Ascending aorta (tissue), 2 donors: ENCODE measurements around the gene CDK14. TPM values are rescaled to one million over a fixed set of nuclear protein-coding genes. Genes with fewer than 3 reads are reported as not detected.

Experiments used
- DNase-seq, 2 donors: peaks; one replicate each; pipeline ENCODE4 v3.0.0-alpha.2; 2019; ENCODE audit warnings: low spot score in 2 of 2
- H3K27ac ChIP-seq, 2 donors: fragments of 200-600 bp; sonication (generic); one replicate each; pipeline ENCODE4 v1.5.1; 2016 to 2017; ENCODE audit warnings: mild to moderate bottlenecking in 1 of 2
- H3K27me3 ChIP-seq: fragments of 200-600 bp; sonication (generic); one replicate; pipeline ENCODE4 v1.5.1; 2017
- H3K36me3 ChIP-seq, 2 donors: fragments of 200-600 bp; sonication (generic); one replicate each; pipeline ENCODE4 v1.5.1; 2016
- H3K4me1 ChIP-seq, 2 donors: fragments of 200-600 bp; sonication (generic); one replicate each; pipeline ENCODE4 v1.5.1; 2016 to 2017; ENCODE audit warnings: mild to moderate bottlenecking in 1 of 2
- H3K4me3 ChIP-seq, 2 donors: fragments of 200-600 bp; sonication (generic); one replicate each; pipeline ENCODE4 v1.5.1; 2016 to 2017; ENCODE audit warnings: mild to moderate bottlenecking in 1 of 2
- H3K9me3 ChIP-seq, 2 donors: fragments of 200-600 bp; sonication (generic); one replicate each; pipeline ENCODE4 v1.5.1; 2016
- intact Hi-C: fragments of 100-400 bp; cut with DNase I; formaldehyde crosslinking; loops from one replicate; pipeline ENCODE4 v1.15.1; 2023
- total RNA-seq: library from RNA; depleted of rRNA; stranded (reverse); fragments of >200 nt; gene quantifications from one replicate; pipeline ENCODE4 v1.1.0, GENCODE V29; 2016
- TF ChIP-seq, protein P1 (sequence below), 3 experiments: fragments of 200-600 bp in 2 of 3; fragments of 450-650 bp in 1 of 3; sonication (generic) in 2 of 3; IDR thresholded peaks; one replicate each; pipeline ENCODE4 v1.5.1; 2016 to 2019; ENCODE audit warnings: antibody characterized with exemption in 3 of 3, mild to moderate bottlenecking in 1 of 3, moderate library complexity in 1 of 3

Gene CDK14
- total RNA-seq, 1 donor from 2014 or later: 5.1 TPM

DNA sequence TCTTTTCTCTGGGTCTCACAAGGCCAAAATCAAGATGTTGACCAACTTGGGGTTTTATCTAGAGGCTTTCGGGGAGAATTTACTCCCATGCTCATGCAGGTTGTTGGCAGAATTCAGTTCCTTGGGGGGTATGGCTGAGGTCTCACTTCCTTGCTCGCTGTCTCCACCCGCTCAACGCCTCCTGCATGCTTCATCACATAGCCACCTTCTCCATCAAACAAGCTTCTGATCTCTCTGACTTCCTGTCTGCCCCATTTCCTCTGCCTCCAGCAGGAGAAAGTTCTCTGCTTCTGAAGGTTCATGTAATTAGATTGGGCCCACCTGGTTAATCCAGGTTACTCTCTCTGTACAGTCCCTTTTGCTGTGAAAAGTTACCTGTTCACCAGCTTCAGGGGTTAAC, 489.1 kb downstream of the CDK14 start:
- no peak for DNase-seq
- peaks cover 4 to 28% of the 10 kb centered on the region in 2 donors for H3K4me1 ChIP-seq
- intact Hi-C loops: loop anchor here (5.0 kb wide), 1 partner anchor 177 kb away; the partner anchor contains the start of gene FZD1
- no peak overlapping the region for H3K4me3 ChIP-seq
- no peak overlapping the region for H3K27ac ChIP-seq
- H3K9me3 ChIP-seq: no peaks in the 10 kb centered on the region
- TF ChIP-seq, protein P1, sequence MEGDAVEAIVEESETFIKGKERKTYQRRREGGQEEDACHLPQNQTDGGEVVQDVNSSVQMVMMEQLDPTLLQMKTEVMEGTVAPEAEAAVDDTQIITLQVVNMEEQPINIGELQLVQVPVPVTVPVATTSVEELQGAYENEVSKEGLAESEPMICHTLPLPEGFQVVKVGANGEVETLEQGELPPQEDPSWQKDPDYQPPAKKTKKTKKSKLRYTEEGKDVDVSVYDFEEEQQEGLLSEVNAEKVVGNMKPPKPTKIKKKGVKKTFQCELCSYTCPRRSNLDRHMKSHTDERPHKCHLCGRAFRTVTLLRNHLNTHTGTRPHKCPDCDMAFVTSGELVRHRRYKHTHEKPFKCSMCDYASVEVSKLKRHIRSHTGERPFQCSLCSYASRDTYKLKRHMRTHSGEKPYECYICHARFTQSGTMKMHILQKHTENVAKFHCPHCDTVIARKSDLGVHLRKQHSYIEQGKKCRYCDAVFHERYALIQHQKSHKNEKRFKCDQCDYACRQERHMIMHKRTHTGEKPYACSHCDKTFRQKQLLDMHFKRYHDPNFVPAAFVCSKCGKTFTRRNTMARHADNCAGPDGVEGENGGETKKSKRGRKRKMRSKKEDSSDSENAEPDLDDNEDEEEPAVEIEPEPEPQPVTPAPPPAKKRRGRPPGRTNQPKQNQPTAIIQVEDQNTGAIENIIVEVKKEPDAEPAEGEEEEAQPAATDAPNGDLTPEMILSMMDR (IDR thresholded peaks at IDR 0.05): no peak
- H3K36me3 ChIP-seq: no peaks in the 10 kb centered on the region
- H3K27me3 ChIP-seq: no peaks in the 10 kb centered on the region

DNA sequence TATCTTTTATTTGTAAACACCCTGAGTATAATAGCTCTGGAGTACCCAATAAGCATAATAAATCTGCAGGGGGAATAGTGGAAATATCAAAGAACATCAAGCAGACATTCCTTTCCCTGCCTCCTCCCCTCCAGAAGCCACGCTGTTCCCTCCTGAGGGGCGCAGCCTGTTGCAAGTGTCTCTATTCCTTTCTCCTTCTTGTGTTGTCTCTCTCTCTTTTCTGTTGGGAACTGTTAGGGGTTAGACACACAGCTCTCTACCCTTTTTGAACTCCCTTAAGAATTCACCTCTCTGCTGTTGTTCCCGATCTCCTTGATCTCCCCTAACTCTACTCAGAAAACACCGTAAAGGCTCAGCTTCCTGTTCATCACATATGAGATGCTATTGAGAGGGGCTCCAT, 490.1 kb downstream of the CDK14 start:
- Histone ChIP-seq H3K4me1 (peaks cover 4 to 19% of the 10 kb centered on the region in 2 donors), H3K36me3 (no peaks in the 10 kb centered on the region), H3K4me3 (no peak overlapping the region), H3K9me3 (no peaks in the 10 kb centered on the region), H3K27ac (no peak overlapping the region), H3K27me3 (no peaks in the 10 kb centered on the region)
- no peak for DNase-seq
- intact Hi-C loops: loop anchor here (5.0 kb wide), 1 partner anchor 176 kb away; the partner anchor contains the start of gene FZD1
- TF ChIP-seq, protein P1 (IDR thresholded peaks at IDR 0.05): no peak

DNA sequence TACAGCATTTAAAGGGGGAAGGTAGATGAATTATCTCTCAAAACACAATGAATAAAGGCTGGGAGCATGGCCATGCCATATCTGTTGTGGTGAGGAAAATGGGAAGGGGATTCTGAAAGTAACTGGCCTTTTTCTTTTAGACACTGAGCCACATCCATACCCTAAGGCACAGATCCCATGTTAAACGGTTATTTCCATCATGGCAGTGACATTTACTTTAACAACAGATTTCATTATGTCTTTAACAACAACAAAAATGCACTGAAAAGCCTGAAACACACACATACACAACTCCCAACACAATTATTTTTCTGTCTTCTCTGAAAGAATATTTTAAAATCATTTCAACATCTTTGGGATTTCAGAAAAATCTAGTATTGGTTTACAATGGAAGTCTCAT, 492.0 kb downstream of the CDK14 start:
- intact Hi-C loops: loop anchor here (2.0 to 5.0 kb wide), 3 partner anchors 174 to 697 kb away; partner anchors contain the start of gene FZD1
- DNase-seq: no peak
- no peaks in the 10 kb centered on the region for H3K9me3 ChIP-seq
- H3K4me1 ChIP-seq: peaks cover 4 to 13% of the 10 kb centered on the region in 2 donors
- no peaks in the 10 kb centered on the region for H3K36me3 ChIP-seq
- TF ChIP-seq, protein P1 (IDR thresholded peaks at IDR 0.05): no peak
- no peak overlapping the region for H3K4me3 ChIP-seq
- H3K27me3 ChIP-seq: no peaks in the 10 kb centered on the region
- H3K27ac ChIP-seq: no peak overlapping the region

DNA sequence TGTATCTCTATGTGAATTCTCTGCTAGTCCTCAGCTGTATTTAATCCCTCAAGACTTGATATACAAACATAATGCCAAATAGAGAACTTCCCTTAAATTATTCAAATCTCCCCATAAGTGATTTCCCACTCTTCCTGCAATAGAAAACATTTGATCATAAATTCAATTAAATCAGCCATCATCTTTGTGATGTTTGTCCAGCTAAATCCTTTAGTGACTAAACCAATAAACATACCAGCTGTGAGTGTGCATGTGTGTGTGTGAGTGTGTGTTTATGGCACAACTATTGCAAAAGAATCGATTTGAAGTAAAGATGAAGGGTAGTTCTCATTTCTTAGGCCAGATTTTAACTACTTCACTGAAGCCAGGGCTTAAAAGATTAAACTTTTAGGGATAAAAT, 492.6 kb downstream of the CDK14 start:
- H3K36me3 ChIP-seq: no peaks in the 10 kb centered on the region
- peaks cover 3 to 10% of the 10 kb centered on the region in 2 donors for H3K4me1 ChIP-seq
- DNase-seq: no peak
- H3K27me3 ChIP-seq: no peaks in the 10 kb centered on the region
- TF ChIP-seq, protein P1 (IDR thresholded peaks at IDR 0.05): no peak
- intact Hi-C loops: loop anchor here (2.0 to 5.0 kb wide), 3 partner anchors 174 to 696 kb away; partner anchors contain the start of gene FZD1
- H3K9me3 ChIP-seq: no peaks in the 10 kb centered on the region
- H3K4me3 ChIP-seq: no peak overlapping the region
- H3K27ac ChIP-seq: no peak overlapping the region

DNA sequence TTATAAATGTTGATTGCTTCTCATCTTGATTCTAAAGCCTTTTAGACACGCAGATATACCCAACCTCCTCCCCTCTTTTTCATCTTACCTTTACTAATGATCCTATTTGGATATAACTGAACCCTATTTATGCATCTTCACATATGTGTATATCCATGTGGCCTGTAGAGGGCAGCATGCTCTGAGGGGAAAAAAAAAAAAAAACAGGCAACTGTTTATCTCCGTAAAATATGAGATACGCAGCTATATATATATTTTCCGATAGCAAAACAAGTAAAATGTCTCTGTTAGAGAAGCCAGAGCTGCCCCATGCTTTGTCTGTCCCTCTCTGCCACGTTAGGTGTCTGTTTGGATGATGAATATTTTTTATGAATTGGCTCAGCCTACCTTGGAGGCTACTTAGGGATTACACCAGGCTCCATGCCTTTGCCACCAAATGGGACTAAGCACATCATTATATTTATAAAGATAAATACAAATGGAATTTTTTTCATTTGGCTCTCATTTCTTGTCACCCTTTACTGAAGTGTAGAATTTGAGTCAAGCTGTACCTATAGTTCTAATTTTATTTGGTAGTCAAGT, 493.4 kb downstream of the CDK14 start:
- Histone ChIP-seq H3K9me3 (no peaks in the 10 kb centered on the region), H3K36me3 (no peaks in the 10 kb centered on the region), H3K4me3 (peak overlapping the region; percentile 18 to 29), H3K27me3 (no peaks in the 10 kb centered on the region), H3K4me1 (peaks cover 0 to 2% of the 10 kb centered on the region in 2 donors), H3K27ac (no peak overlapping the region)
- TF ChIP-seq, protein P1 (IDR thresholded peaks at IDR 0.05): peak in 2 of 3 experiments; percentile 71 to 76
- intact Hi-C loops: loop anchor here (2.0 to 5.0 kb wide), 3 partner anchors 173 to 695 kb away; partner anchors contain the start of gene FZD1
- no peak for DNase-seq
